Cardiac atrium fibroblast (primary cell): Measurements from ENCODE around the gene ZNF629. TPM values are rescaled to one million over a fixed set of nuclear protein-coding genes. Genes with fewer than 3 reads are reported as not detected.

Experiments
- total RNA-seq: library from RNA; depleted of rRNA; stranded (reverse); fragments of >200 nt; gene quantifications from 2 replicates; pipeline ENCODE4 v1.2.3, GENCODE V29; 2015

The ZNF629 gene
- 12.1 and 12.8 TPM in 2 replicates for total RNA-seq

DNA sequence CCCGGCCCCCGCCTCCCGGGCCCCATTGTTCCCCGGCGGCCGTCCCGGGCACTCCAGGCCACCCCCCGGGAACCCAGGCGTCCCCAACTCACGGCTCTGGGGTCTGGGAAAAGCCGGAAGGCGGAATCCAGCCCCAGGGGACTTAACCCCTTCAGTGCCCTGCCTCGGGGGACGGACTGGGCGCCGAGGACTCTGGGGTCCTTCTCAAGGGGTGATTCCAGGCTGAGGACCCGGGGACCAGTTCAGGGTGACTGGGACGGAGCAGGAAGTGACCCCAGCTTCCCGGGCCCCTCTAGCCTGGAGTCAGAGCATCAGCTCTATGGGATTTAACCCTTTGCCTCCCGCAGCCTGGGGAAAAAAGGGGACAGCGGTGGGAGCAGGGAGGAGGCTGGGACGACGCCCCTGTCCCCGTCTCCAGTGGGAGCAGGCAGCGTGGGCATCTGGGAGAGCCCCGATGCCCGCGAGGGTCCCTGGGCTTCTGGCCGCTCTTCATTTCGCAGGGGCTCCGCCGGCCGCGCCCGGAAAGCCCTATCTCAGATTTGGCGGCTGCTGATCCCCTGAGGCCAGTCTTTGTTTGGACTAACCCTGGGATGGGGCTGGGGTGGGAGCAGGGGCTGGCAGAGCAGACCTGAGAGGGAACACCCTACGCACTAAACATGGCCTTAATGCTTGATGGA, at the start of gene ZNF629:
TSS of gene ZNF629 (minus strand) at position 270 of the 677 bp plus-strand sequence. CDS start 2,723 bp downstream, outside the sequence.

GRCh38 chr16:30761928-30762902, 24.8 kb downstream of the ZNF629 start, which contains the start of the genes CFAP119 and RNF40:
CFAP119 (minus strand) TSS chr16:30762062; CDS start chr16:30761748, 314 bp downstream.
RNF40 (plus strand) TSS chr16:30762322; CDS start chr16:30762546, 224 bp downstream.

DNA sequence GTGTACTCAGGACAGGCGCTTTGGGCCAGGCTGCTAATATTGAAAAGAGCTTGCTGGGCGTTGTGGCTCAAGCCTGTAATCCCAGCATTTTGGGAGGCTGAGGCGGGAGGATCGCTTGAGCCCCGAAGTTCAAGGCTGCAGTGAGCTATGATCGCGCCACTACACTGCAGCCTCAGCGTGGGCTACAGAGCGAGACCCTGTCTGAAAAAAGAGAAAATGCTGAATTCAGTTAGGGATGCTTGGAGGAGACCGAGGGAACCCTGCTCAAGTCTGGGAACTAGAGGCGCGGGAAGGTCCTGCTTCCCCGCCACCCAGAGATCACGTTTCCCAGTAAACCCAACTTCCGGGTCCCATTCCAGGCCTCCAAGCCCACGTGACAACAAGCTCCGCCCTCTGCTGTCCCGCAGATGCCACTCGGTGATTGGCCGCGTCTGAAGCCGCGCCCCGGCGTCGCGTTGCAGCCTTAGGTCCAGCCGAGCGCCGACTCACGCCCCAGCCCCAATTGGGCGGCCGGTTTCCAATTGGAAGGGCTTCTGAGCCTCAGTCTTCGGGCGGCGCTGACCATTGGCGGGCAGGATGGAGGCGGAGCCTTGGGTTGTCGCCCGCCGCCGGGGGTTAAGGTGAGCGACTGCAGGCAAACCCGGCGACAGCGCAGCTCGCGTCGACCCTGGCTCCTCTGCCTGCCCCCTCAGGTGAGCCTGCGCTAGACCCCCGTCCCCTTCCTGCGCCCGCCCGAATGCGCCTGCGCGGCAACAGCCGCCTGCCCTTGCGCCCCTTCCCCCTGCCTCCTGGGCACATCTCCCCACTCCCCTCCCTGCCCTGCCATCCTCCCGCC, 39.0 kb downstream of the ZNF629 start, which contains the start of gene PHKG2:
TSS of gene PHKG2 (plus strand) at position 627 of the 835 bp plus-strand sequence. CDS start 396 bp downstream, outside the sequence.

Other genes starting within 250 kb of the ZNF629 start
- 7.3 and 9.0 TPM in 2 replicates for gene ZNF764, start 228.8 kb downstream of the ZNF629 start, total RNA-seq
- 6.6 and 11.7 TPM in 2 replicates for gene ZNF688, start 215.5 kb downstream of the ZNF629 start, total RNA-seq
- gene ZNF785, start 201.5 kb downstream of the ZNF629 start, total RNA-seq: 4.9 and 8.1 TPM in 2 replicates
- gene ZNF689, start 176.8 kb downstream of the ZNF629 start, total RNA-seq: 3.6 and 7.5 TPM in 2 replicates
- 5.0 and 12.6 TPM in 2 replicates for gene PRR14, start 136.2 kb downstream of the ZNF629 start, total RNA-seq
- 17.8 and 19.7 TPM in 2 replicates for gene FBRS, start 128.8 kb downstream of the ZNF629 start, total RNA-seq
- 10.8 and 13.1 TPM in 2 replicates for gene SRCAP, start 88.0 kb downstream of the ZNF629 start, total RNA-seq
- 14.4 and 18.3 TPM in 2 replicates for gene PHKG2, start 38.8 kb downstream of the ZNF629 start, total RNA-seq
- gene CFAP119, start 25.1 kb downstream of the ZNF629 start, total RNA-seq: 2.1 TPM in 1 of 2 replicates, not detected in the other
- 56.7 and 58.8 TPM in 2 replicates for gene RNF40, start 24.9 kb downstream of the ZNF629 start, total RNA-seq
- gene BCL7C, start 106.9 kb upstream of the ZNF629 start, total RNA-seq: 39.0 and 40.1 TPM in 2 replicates
- 0.54 and 0.81 TPM in 2 replicates for gene CTF1, start 109.4 kb upstream of the ZNF629 start, total RNA-seq
- 15.2 and 21.5 TPM in 2 replicates for gene FBXL19, start 136.4 kb upstream of the ZNF629 start, total RNA-seq
- 23.8 and 44.4 TPM in 2 replicates for gene ORAI3, start 161.9 kb upstream of the ZNF629 start, total RNA-seq
- 3.1 and 4.5 TPM in 2 replicates for gene SETD1A, start 170.5 kb upstream of the ZNF629 start, total RNA-seq
- 6.8 and 11.6 TPM in 2 replicates for gene HSD3B7, start 198.0 kb upstream of the ZNF629 start, total RNA-seq
- 0.16 and 0.18 TPM in 2 replicates for gene STX1B, start 223.4 kb upstream of the ZNF629 start, total RNA-seq
- gene STX4, start 246.4 kb upstream of the ZNF629 start, total RNA-seq: 22.9 and 25.9 TPM in 2 replicates